Suprapubic skin (tissue), 4 donors: ENCODE measurements around the gene DHX35. TPM values are rescaled to one million over a fixed set of nuclear protein-coding genes. Genes with fewer than 3 reads are reported as not detected.

Source experiments
- DNase-seq, 2 donors: peaks; one replicate each; pipeline ENCODE4 v3.0.0-alpha.2; 2019; ENCODE audit warnings: low spot score in 2 of 2
- H3K27ac ChIP-seq: fragments of 200-600 bp; sonication (generic); one replicate; pipeline ENCODE4 v1.5.1; 2019
- H3K27me3 ChIP-seq: fragments of 200-600 bp; sonication (generic); one replicate; pipeline ENCODE4 v1.5.1; 2019
- H3K36me3 ChIP-seq: fragments of 200-600 bp; sonication (generic); one replicate; pipeline ENCODE4 v1.5.1; 2019
- H3K4me1 ChIP-seq: fragments of 200-600 bp; sonication (generic); one replicate; pipeline ENCODE4 v1.5.1; 2019
- H3K4me3 ChIP-seq: fragments of 200-600 bp; sonication (generic); one replicate; pipeline ENCODE4 v1.5.1; 2019; ENCODE audit warnings: mild to moderate bottlenecking
- H3K9me3 ChIP-seq: fragments of 200-600 bp; sonication (generic); one replicate; pipeline ENCODE4 v1.5.1; 2019
- EP300 ChIP-seq: sonication (generic); formaldehyde crosslinking; IDR thresholded peaks from one replicate; pipeline ENCODE4 v1.6.1; 2017; ENCODE audit warnings: antibody characterized with exemption
- POLR2A ChIP-seq, 2 donors: fragments of 450-650 bp; IDR thresholded peaks; one replicate each; pipeline ENCODE4 v1.6.1; 2017; ENCODE audit warnings: antibody characterized with exemption in 2 of 2, mild to moderate bottlenecking in 2 of 2, moderate library complexity in 2 of 2
- POLR2AphosphoS5 ChIP-seq, 3 donors: sonication (generic); formaldehyde crosslinking; IDR thresholded peaks; one replicate each; pipeline ENCODE4 v1.6.1; 2017; ENCODE audit warnings: antibody characterized with exemption in 3 of 3
- WGBS: methylation state at CpG from one replicate; pipeline ENCODE4 v1.1.5; 2018; 5-methylcytosine and 5-hydroxymethylcytosine counted together
- total RNA-seq, 4 donors: library from RNA; depleted of rRNA; stranded (reverse); fragments of >200 nt; gene quantifications; one replicate each; pipeline ENCODE4 v1.1.0, GENCODE V29; 2016
- TF ChIP-seq, protein P1 (sequence below), 2 donors: fragments of 200-600 bp in 1 of 2; fragments of 450-650 bp in 1 of 2; sonication (generic) in 1 of 2; IDR thresholded peaks; one replicate each; pipeline ENCODE4 v1.5.1; 2016 to 2019; ENCODE audit warnings: antibody characterized with exemption in 2 of 2, mild to moderate bottlenecking in 1 of 2, moderate library complexity in 1 of 2

The DHX35 gene
- total RNA-seq, 4 donors from 2014 or later = 8.4 to 22.9 (median 11.9) TPM

DNA sequence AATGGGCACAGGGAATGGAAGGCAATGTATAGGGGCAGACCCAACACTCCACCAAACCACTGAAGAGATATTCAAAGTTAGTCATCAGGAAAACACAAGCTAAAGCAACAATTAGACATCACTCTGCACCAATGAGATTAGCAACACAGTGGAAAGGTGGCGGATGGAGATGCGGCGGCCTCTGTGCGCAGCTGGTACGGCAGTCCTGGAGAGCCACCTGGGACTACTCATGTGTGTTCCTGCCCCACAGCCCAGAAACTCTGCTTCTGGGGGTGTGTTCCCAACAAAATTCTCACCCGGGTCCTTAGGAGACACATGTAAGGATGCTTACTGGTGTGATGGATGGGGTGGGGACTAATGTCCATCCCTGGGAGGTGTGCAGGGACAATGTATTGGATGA is 82.4 kb downstream of the DHX35 start:
- DNase-seq = no peak
- H3K4me3 ChIP-seq = no peak overlapping the region
- WGBS = 95% methylated on average over 6 of the region's 6 CpGs
- peaks cover 14% of the 10 kb centered on the region for H3K36me3 ChIP-seq
- H3K9me3 ChIP-seq = no peaks in the 10 kb centered on the region
- no peak for TF ChIP-seq POLR2A (IDR thresholded peaks at IDR 0.05)
- no peak for TF ChIP-seq EP300
- TF ChIP-seq, protein P1, sequence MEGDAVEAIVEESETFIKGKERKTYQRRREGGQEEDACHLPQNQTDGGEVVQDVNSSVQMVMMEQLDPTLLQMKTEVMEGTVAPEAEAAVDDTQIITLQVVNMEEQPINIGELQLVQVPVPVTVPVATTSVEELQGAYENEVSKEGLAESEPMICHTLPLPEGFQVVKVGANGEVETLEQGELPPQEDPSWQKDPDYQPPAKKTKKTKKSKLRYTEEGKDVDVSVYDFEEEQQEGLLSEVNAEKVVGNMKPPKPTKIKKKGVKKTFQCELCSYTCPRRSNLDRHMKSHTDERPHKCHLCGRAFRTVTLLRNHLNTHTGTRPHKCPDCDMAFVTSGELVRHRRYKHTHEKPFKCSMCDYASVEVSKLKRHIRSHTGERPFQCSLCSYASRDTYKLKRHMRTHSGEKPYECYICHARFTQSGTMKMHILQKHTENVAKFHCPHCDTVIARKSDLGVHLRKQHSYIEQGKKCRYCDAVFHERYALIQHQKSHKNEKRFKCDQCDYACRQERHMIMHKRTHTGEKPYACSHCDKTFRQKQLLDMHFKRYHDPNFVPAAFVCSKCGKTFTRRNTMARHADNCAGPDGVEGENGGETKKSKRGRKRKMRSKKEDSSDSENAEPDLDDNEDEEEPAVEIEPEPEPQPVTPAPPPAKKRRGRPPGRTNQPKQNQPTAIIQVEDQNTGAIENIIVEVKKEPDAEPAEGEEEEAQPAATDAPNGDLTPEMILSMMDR (IDR thresholded peaks at IDR 0.05) = no peak
- no peak for TF ChIP-seq POLR2AphosphoS5 (IDR thresholded peaks at IDR 0.05)
- H3K4me1 ChIP-seq = peaks cover 11% of the 10 kb centered on the region
- H3K27me3 ChIP-seq = no peaks in the 10 kb centered on the region
- no peak overlapping the region for H3K27ac ChIP-seq

DNA sequence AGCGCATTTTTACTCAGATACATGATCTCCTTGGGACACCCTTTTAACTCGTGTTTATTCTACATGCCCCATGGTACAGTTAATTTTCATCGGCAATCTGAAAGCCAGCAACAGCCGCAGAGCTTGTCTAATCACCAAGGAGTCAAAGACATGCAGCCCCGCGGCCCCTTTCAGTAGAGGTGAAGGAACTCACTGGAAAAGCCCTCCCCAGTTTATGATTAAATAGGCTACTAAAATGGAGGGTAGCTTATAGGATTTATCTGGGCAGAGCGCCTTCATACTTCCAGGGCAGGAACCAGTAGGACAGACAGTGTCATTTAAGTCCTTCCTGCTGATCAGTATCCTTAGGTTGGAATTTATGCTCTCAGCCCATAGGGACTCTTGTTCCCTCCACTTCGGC is 83.5 kb downstream of the DHX35 start:
- no peak overlapping the region for H3K4me3 ChIP-seq
- no peaks in the 10 kb centered on the region for H3K27me3 ChIP-seq
- TF ChIP-seq POLR2A (IDR thresholded peaks at IDR 0.05) (no peak), POLR2AphosphoS5 (IDR thresholded peaks at IDR 0.05) (no peak), EP300 (no peak)
- 92% methylated on average over 8 of the region's 8 CpGs for WGBS
- peak in 1 of 2 donors; percentile 13 for DNase-seq
- H3K4me1 ChIP-seq = peaks cover 18% of the 10 kb centered on the region
- peaks cover 6% of the 10 kb centered on the region for H3K36me3 ChIP-seq
- no peaks in the 10 kb centered on the region for H3K9me3 ChIP-seq
- no peak overlapping the region for H3K27ac ChIP-seq

DNA sequence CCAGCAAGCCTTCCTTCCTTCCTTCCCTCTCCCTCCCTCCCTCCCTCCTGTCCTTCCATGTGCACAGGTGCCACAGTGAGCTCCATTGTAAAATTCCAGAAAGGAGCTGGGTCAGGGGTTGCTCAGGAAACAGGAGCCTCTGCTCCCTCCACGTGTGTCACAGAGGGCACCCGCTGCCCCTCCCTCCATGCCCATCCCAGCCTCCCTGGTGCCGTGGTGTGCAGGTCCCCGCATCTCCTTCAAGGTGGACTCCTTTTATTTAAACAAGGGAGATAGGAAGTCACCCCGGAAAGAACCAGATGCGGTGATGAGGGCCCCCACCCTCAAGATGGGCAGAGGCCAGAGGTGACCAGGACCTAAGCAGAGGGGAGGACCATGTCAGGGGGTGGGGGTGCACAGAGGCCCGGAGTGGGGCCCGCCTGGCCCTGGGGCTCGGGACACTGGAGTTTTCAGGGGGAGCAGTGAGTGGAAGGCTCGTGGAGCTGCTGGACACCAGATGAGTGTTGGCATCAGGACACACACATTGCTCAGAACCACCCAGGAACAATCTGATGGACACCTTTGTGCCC is 85.4 kb downstream of the DHX35 start:
- no peak overlapping the region for H3K27ac ChIP-seq
- 65% methylated on average over 6 of the region's 10 CpGs for WGBS
- no peaks in the 10 kb centered on the region for H3K9me3 ChIP-seq
- TF ChIP-seq POLR2A (IDR thresholded peaks at IDR 0.05) (no peak), EP300 (no peak), POLR2AphosphoS5 (IDR thresholded peaks at IDR 0.05) (no peak)
- TF ChIP-seq, protein P1 (IDR thresholded peaks at IDR 0.05) = no peak
- H3K4me1 ChIP-seq = peaks cover 15% of the 10 kb centered on the region
- H3K27me3 ChIP-seq = peaks cover 6% of the 10 kb centered on the region
- DNase-seq = peak in 1 of 2 donors; percentile 56
- H3K4me3 ChIP-seq = no peak overlapping the region
- H3K36me3 ChIP-seq = no peaks in the 10 kb centered on the region

DNA sequence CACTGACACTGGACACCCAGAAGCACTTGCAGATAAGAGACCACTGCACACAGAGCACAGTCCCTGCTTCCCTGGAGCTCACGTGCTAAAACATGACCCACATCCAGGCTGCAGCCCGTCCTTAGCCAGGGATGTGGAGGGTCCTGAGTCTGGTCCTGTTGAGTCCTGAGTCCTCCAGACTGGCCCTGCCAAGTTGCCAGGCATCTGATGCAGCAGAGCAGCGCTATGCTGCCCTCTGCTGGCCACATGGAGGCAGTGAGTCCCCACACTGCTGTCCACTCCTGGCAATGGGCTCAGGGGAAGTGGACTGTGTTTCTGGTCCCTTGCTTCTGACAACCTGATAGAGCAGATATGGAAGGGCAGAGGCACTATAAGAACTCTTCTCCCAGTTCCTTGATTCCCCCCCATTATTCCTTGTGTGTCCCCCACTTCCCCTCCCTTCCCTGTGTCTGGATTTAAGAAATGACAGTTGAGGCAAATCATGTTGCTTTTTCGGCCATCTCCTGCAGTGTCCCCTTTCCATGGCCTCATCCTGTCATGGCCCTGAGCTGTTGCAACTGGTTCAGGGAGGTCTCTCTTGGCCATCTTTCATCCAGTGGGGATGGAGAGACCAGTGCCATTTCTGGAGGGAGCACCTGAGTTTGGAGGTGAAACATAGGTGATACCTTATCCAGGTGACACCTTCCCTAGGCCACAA is 86.0 kb downstream of the DHX35 start:
- H3K27ac ChIP-seq = no peak overlapping the region
- 21% methylated on average over 3 of the region's 4 CpGs for WGBS
- TF ChIP-seq POLR2A (IDR thresholded peaks at IDR 0.05) = no peak
- TF ChIP-seq, protein P1 (IDR thresholded peaks at IDR 0.05) = peak; percentile 81 to 97
- no peaks in the 10 kb centered on the region for H3K9me3 ChIP-seq
- H3K4me1 ChIP-seq = peaks cover 9% of the 10 kb centered on the region
- no peak overlapping the region for H3K4me3 ChIP-seq
- H3K27me3 ChIP-seq = peaks cover 12% of the 10 kb centered on the region
- H3K36me3 ChIP-seq = no peaks in the 10 kb centered on the region
- peak in 1 of 2 donors; percentile 75 for DNase-seq

DNA sequence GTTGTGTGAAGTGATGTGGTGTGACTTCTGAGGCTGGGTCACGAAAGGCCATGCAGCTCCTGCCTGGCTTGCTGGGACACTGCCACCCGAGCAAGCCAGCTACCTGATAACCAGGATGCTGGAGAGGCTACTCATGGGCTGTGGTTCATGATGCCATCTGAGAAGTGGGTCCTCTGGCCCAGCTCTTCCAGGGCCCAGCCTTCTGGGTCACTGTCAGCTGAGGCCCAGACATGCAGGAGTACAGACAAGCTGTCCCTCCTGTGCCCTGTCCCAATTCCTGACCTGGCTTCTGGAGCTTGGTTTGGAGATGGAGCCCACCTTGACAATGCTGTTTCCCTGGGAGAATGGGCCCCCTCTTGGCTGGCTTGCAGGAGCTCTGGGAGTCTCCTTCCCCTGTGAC is 87.0 kb downstream of the DHX35 start:
- Histone ChIP-seq H3K4me1 (peaks cover 9% of the 10 kb centered on the region), H3K27ac (no peak overlapping the region), H3K27me3 (peaks cover 19% of the 10 kb centered on the region), H3K9me3 (no peaks in the 10 kb centered on the region), H3K36me3 (no peaks in the 10 kb centered on the region), H3K4me3 (peak overlapping the region; percentile 63)
- 100% methylated on average over 2 of the region's 2 CpGs for WGBS
- peak in 1 of 2 donors; percentile 43 for DNase-seq
- TF ChIP-seq POLR2AphosphoS5 (IDR thresholded peaks at IDR 0.05) = no peak
- TF ChIP-seq POLR2A (IDR thresholded peaks at IDR 0.05) = no peak
- TF ChIP-seq EP300 = no peak
- TF ChIP-seq, protein P1 (IDR thresholded peaks at IDR 0.05) = no peak
